G401 (cell line): Measurements from ENCODE around the gene LMAN2. TPM values are rescaled to one million over a fixed set of nuclear protein-coding genes. Genes with fewer than 3 reads are reported as not detected.

Experiments
- DNase-seq: peaks from one replicate; pipeline ENCODE4 v3.0.0-alpha.2; 2015; ENCODE audit warnings: low spot score
- in situ Hi-C: cut with HindIII; loops from 2 replicates; pipeline ENCODE4 v1.10.0; 2016; ENCODE audit warnings: low sequenced_read_pairs, mixed read lengths
- total RNA-seq: library from RNA; depleted of rRNA; stranded (reverse); fragments of >200 nt; shearing (Covaris generic); gene quantifications from 2 replicates; pipeline ENCODE4 v1.2.3, GENCODE V29; 2014; rRNA removed

Gene LMAN2, protein sequence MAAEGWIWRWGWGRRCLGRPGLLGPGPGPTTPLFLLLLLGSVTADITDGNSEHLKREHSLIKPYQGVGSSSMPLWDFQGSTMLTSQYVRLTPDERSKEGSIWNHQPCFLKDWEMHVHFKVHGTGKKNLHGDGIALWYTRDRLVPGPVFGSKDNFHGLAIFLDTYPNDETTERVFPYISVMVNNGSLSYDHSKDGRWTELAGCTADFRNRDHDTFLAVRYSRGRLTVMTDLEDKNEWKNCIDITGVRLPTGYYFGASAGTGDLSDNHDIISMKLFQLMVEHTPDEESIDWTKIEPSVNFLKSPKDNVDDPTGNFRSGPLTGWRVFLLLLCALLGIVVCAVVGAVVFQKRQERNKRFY
- 257 and 339 TPM in 2 replicates for total RNA-seq

DNA sequence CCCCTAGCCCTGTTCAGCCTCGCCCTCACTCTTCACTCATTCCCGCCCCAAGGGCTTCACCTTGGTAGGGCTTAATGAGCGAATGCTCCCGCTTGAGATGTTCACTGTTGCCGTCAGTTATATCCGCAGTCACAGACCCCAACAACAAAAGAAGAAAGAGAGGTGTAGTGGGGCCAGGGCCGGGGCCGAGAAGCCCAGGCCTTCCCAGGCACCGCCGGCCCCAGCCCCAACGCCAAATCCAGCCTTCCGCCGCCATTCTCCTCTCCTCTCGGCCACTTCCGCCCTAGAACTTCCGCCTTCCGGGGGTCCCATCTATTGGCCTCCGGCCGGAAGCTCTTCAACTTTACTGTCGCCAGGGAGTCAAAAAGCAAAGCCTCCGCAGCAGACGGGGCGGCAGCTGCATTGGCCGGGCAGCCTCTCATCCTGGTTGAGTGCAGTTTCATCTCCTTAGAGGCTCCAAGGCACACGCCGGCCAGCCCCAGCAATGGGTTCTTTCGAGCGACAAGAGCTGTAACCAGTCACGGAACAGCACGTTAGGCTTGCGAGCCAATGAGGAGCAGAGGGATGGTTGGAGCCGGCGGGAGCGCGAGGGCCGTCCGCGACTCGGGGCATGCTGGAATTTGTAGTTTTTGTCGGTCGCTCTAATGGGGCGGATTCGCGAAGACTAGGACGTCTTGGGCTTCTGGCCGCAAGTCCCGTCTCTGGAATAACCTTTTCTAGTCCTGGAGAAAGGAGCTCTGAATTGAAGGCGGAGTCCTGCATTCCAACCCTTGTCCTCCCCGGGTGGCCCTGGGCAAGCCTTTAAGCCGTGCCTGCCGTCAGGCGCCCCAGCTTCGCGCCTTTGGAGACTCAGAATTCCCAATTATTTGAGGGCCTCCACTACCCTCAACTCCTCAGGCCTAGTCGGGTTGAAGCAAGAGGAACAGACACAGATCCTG lies at the start of gene LMAN2:
Gene LMAN2, minus strand, starts transcription at position 277 of the 938 bp plus-strand sequence. Its CDS starts 21 bp downstream, at position 256.
- in situ Hi-C loops, result no loop called here
- peak; percentile 96 for DNase-seq

DNA sequence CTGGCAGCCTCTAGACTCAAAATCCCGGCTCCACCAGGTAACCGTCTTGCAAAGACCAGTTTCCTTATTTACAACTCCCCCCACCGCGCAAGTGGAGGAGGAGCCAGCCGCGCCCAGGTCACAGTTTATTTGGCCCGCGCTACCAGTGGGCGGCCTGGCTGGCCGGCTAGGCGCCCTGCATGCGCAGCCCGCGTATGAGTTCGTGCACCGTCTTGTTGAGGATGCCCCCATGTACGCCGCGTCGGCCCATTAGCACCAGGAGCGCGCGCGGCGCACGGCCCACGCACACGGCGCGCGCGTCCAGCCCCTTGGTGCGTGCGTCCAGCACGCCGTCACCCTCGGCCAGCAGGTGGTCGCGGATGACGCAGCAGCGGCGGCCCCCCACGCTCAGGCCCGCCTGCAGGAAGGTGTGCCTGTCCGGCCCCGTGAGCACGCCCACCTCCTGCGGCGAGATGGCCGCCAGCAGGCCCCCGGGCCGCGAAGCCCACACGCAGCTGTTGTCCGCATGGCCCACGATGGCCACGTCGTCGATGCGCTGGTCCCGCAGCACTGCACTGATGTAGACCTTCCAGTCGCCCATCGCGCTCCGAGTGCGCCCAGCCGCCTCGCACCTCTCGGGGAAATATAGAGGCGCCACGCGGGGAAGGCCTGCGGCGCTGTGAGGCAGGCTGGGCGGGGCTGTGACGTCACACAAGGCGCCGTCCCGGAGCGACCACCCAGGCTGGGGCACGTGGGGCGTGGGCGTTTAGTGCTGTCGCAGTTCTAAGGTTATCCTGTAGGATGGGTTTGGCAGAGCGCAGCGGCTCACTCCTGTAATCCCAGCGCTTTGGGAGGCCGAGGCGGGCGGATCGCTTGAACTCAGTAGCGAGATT lies 48.8 kb upstream of the LMAN2 start, which contains the start of gene PFN3:
Gene PFN3, minus strand, starts transcription at position 665 of the 872 bp plus-strand sequence. Its CDS starts 85 bp downstream, at position 580.
- DNase-seq, result no peak
- in situ Hi-C loops, result no loop called here

DNA sequence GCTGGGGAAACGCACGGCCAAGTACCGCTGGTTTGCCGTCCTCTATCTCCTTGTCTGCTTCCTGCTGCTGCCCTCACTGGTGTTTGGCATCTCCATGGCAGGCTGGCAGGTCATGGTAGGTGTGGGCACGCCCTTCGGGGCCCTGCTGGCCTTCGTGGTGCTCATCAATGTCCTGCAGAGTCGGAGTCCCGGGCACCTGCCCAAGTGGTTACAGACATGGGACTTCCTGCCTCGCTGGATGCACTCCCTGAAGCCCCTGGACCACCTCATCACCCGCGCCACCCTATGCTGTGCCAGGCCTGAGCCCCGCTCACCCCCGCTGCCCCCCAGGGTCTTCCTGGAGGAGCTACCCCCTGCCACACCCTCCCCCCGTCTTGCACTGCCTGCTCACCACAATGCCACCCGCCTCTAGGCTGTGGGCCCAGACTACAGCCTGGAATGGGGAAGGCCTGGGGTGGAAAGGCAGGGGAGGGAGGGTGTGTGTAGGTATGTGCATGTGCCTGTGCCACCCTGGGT lies 46.5 kb upstream of the LMAN2 start:
- in situ Hi-C loops, result no loop called here
- no peak for DNase-seq

DNA sequence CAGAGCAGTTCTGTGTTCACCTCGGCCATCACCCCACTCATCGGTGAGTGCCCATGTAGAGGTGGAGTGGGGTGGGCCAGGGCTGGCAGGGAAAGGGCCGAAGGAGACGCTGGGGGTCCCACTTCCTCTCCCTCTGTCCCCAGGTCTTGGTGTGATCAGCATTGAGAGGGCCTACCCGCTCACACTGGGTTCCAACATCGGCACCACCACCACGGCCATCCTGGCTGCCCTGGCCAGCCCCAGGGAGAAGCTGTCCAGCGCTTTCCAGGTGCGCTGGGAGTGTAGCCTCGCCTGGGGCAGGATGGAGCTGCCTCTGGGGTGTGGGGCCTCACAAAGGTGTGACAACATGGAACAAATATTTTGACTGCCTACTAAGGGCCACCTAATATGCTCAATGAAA lies 45.3 kb upstream of the LMAN2 start:
- in situ Hi-C loops, result no loop called here
- no peak for DNase-seq

DNA sequence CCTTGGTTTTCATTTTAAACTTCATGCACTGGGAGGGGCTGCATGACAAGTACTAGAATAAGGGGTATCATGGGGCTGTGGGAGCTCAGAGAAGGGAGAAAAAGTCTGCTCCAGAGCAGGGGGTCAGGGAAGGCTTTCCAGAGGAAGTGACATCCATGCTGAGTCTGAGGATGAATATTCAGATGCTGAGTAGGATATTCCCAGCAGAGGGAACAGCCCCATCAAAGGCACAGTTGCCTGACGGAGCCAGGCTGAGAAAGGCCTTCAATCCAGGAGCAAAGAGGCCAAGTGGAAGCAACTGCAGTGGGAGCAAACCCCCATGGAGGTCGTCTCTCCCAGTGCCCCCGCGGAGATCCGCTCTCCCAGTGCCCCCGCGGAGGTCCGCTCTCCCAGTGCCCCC lies 44.6 kb upstream of the LMAN2 start:
- no peak for DNase-seq
- in situ Hi-C loops, result no loop called here

DNA sequence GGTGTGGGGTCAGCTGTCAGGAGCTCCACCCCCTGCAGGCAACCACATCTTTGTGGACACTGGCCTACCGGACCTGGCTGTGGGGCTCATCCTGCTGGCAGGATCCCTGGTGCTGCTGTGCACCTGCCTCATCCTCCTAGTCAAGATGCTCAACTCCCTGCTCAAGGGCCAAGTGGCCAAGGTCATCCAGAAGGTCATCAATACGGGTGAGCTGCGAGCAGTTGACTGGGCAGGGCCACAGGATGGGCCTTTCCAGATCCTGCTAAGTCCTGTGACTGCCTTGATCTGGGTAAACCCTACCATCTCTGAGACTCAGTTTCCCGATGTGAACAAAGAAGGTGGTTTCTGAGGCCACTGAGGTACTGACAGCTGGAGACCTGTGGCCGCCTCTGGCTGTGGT lies 42.5 kb upstream of the LMAN2 start:
- in situ Hi-C loops, result no loop called here
- no peak for DNase-seq

DNA sequence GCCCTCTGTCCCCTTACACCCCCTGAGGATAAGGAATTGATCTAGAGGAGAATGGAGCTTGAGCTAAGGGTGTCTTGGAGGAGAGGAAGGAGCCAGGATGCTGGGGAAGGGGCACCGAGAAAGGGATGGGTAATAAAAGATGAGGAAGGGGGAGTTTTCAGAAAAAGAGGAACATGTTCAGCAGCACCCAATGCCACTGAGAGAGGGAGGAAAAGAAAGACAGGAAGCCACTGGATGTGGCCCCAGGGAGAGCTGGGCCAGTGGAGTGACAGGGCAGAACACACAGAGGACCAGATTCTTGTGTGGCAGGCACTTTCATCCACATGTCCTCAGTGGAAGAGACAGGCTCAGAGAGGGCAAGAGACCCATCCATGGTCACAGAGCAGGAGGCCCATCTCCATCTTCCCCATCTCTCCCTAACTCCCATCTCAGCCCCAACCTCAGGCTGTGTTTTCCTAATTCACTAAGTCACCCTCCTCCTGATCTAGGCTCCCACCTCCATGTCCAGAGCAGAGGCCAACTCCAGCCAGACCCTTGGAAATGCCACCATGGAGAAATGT lies 41.8 kb upstream of the LMAN2 start:
- DNase-seq, result no peak
- in situ Hi-C loops, result no loop called here

DNA sequence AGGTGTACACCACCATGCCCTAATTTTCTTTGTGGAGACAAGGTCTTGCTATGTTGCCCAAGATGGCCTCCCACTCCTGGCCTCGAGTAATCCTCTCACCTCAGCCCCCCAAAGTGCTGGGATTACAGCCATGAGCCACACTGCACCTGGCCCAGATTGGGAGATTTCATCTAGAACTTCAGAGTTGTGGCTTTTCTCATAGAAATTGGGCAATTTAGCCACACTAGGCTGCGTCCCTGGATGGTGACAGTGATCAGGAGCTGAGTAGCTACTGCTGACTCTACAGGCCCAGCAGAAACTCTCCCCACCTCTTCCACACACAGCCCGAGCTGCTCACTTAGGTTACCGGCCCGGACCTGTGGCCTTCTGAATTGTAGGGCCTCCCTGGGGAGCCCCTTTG lies 41.3 kb upstream of the LMAN2 start:
- DNase-seq, result no peak
- in situ Hi-C loops, result no loop called here

DNA sequence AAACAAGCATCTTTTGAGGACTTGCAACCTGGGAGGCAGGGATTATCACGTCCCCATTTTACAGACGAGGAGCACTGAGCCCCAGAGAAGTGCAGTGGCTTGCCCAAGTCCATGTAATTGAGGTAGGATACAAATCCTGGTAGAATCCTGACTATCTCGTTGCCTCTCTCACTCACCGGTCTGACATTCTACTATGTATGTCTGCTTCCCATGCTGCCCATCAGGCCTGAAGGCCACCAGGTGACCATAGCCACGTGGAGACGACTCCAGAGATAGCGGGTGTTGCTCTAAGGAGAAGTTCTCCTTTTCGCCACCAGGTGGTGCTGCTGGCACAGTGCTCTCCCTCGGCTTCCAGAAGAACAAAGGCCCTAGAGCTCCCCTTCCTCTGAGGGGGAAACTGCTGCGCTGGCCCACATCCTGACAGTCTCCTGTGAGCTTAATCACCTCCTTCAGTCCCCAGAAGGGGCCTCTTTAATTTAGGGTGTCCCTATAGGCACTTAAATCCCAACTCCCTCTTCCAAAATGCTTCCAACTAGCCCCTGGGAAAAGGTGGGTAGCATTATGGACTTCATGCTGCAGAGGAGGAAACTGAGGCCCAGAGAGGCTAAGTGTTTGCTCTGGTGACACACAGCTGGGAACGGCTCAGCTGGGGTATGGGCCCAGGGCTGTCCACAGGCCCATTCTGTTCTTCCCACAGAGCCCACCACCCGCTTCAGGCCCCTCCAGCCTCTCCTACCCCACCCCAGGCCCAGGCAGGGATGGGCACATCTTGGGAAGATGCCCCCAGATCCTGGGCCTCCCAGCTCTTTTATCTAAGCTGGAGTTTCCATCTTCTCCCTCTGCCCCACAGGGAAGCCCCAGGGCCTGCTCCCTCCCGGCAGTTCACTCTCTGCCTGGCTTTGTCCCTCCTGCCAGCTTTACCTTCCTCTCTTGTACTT lies 39.2 kb upstream of the LMAN2 start:
- DNase-seq, result peak; percentile 86
- in situ Hi-C loops, result no loop called here

DNA sequence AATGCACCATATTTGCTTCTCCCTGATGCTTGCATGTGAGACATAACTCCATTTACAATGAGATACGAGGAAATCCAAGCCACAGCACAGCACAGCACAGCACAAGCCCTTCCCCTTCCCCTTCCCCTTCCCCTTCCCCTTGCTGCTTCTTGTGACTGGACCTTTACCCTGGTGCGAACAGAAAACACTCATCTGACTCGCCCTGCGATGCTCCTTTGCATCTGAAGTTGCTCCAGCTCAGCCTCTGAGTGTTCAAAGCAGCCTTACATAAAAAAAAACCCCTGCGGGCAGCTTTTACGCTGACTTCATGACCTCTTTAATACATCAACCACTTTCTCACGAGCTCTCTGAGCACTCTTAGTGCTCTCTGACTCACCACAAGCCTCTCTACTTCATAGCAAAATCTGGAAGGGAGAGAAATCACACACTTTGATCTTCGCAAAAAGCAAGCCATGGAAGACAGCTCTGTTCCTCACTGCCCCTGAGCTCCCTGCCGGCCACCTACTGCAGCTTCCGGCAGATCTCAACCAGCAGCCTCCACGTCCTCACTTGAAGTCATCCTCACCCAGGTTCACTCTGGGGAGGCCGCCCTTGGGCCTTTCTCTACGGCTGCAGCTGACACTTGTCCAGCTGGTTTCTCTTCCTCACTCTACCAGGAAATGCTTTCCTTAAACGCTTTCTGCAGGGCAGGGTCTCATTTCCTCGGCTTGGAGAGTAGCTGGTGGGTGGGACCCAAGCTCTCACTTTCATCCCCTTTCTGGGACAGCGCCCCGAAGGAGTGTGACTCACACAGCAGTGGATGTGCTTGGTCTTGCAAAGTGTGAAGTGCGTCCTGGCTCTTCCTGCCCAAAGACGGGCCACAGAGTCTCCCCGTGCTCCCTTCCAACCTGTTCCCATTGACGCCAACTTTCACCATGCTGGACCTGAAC lies 38.0 kb upstream of the LMAN2 start:
- in situ Hi-C loops, result no loop called here

DNA sequence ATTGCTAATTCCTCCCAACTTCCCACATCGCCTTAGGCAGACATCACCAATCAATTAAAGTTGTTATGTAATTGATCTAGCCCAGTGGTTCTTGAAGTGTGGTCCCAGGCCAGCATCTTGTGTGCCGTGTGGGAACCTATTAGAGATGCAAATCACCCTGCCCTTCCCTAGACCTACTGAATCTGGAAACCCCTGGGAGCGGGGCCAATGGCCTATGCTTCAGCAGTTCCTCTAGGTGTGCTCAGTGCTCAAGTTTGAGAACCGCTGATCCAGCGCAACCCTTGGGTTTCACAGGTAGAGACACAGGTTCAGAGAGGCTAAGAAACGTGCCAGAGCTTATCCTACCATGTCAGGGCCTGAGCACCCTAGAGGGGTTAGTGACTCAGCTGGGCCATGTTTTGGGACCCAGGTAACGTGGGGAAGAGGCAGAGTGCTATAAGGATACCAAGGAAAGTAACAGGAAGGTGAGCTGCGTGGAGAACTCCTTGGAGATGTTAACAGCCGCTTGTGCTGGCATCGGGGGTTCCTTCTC lies 37.1 kb upstream of the LMAN2 start:
- no peak for DNase-seq
- in situ Hi-C loops, result no loop called here

More for the DNA sequence above, 38.0 kb upstream of the LMAN2 start:
- no peak for DNase-seq

DNA sequence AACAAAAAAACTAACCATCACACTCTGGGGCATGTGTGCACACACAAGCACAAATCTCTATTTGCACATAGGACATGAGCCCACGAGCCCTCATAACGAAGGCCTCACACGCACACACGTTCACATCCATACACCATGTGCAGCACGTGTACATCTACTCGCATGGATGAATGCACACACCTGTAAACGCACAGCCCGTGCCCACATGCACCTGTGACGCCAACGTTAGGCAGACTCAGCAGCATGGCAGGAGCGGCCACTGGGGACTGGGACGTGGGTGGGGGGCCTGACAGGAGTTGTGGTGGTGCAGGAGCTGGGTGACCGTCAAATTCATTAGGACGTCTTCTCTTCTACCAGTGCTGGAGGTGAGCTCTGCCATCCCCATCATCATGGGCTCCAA lies 35.9 kb upstream of the LMAN2 start:
- no peak for DNase-seq
- in situ Hi-C loops, result no loop called here

DNA sequence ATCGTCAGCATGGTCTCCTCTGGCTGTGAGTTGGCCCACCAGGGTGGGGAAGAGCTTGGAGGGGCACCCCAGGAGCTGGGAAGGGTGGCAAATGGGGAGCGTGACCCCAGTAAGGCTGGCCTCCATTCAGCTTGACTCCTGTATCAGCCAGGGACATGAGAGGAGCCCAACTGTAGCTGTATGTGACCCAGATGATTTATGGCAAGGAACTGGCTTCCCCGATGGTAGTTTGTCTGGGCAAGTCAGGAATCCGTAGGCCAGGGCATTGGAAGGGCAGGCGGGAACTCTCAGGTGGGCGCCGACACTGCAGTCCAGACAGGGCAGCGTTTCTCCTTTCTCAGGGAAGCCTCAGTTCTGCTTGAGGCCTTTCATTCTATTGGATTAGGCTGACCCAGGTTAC lies 35.1 kb upstream of the LMAN2 start:
- DNase-seq, result no peak
- in situ Hi-C loops, result no loop called here

DNA sequence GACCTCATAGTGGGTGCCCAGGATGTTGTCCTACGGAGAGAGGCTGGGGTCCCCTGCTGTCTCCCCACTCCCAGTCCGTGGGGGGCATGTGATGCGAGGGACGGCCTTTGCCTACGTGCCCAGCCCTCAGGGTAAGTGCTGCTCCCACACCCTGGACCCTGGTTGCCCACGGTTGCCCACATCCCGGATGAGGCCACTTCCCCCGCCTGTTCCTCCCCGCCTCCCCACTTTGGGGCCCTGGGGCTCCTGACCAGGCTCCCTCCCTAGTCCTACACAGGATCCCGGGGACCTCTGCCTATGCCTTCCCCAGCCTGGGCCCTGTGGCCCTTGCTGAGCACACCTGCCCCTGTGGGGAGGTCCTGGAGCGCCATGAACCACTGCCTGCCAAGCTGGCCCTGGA lies 34.3 kb upstream of the LMAN2 start:
- no peak for DNase-seq
- in situ Hi-C loops, result no loop called here

DNA sequence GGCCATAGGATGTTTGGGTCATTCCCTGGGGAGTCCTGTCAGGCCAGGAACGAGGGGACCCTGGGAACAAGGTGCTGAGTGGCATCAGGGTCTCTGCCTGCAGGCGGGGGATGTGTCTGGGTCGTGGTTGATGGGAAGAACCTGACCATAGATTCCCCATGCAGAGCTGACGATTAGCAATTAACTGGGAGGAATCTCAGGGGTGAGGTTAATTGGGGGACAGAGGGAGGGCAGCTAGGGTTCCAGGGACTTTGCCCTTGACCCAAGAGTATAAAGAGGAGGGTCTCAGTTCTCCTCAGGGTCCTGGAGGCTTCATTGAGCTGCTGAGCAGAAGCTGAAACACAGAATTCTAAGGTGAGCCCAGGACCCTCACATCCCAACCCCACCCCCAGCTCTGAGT lies 32.7 kb upstream of the LMAN2 start, which contains the start of gene SLC34A1:
Gene SLC34A1, plus strand, starts transcription at position 301 of the 400 bp plus-strand sequence. CDS start 1,308 bp downstream, outside the sequence.
- no peak for DNase-seq
- in situ Hi-C loops, result no loop called here

DNA sequence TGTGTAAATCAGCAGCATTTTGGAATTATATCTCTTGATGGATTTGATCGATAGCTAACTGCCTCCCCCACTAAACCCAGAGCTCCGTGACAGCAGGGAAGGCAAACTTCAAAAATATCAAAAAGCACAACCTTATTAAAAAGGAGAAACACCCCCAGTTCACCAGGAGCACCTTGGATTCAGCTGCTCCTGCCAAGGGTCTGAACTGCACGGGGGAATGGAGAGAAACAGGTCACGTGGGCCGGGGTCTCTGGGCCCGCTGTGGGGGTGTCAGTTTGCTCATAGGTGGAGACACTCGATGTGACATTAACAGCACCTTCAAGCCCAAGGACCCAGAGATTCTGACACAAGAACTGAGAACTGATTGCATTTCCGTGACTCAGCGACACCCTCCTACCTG lies 31.7 kb upstream of the LMAN2 start:
- DNase-seq, result no peak
- in situ Hi-C loops, result no loop called here
